Stimulated activated CD8-positive, alpha-beta memory T cell treated with anti-CD3 and anti-CD28 coated beads, Interleukin-7, amount 100 ng/mL, for 24 hours (primary cell): ENCODE measurements around the gene RGS1.
"Not testable (repeated sequence)": the region's sequence is repeated elsewhere in the genome, so short reads cannot be mapped to it uniquely, and the experiment has no call there.

Source experiments
- DNase-seq: peaks from one replicate; pipeline ENCODE4 v3.0.0-alpha.2; 2020; ENCODE audit warnings: low read depth

The RGS1 gene

GRCh38 chr1:192575499-192576189, at the start of gene RGS1:
Gene RGS1, plus strand, starts transcription at chr1:192575773. Its CDS starts 20 bp downstream, at chr1:192575793.
- no peak for DNase-seq

- no peak for DNase-seq
Observed at GRCh38 chr1:192527111-192527795, 48.3 kb upstream of the RGS1 start.

GRCh38 chr1:192527950-192528349, 47.6 kb upstream of the RGS1 start:
- DNase-seq = no peak

GRCh38 chr1:192529031-192529755, 46.4 kb upstream of the RGS1 start:
- DNase-seq = no peak

- DNase-seq = no peak
Observed at GRCh38 chr1:192529811-192530210, 45.8 kb upstream of the RGS1 start.

GRCh38 chr1:192530254-192530653, 45.3 kb upstream of the RGS1 start:
- DNase-seq = no peak

- DNase-seq = not testable (repeated sequence)
Observed at GRCh38 chr1:192531037-192531703, 44.4 kb upstream of the RGS1 start.

- DNase-seq = no peak
Observed at GRCh38 chr1:192534666-192535065, 40.9 kb upstream of the RGS1 start.

- no peak for DNase-seq
Observed at GRCh38 chr1:192535916-192536664, 39.5 kb upstream of the RGS1 start.

GRCh38 chr1:192538407-192539296, 36.9 kb upstream of the RGS1 start:
- no peak for DNase-seq

GRCh38 chr1:192539297-192540092, 36.1 kb upstream of the RGS1 start:
- DNase-seq = no peak

- no peak for DNase-seq
Observed at GRCh38 chr1:192543445-192543844, 32.1 kb upstream of the RGS1 start.

GRCh38 chr1:192545896-192546521, 29.6 kb upstream of the RGS1 start:
- no peak for DNase-seq

- DNase-seq = no peak
Observed at GRCh38 chr1:192546596-192547190, 28.9 kb upstream of the RGS1 start.

- DNase-seq = no peak
Observed at GRCh38 chr1:192547501-192547900, 28.1 kb upstream of the RGS1 start.

- no peak for DNase-seq
Observed at GRCh38 chr1:192549937-192550336, 25.6 kb upstream of the RGS1 start.

- no peak for DNase-seq
Observed at GRCh38 chr1:192550922-192551534, 24.5 kb upstream of the RGS1 start.

- no peak for DNase-seq
Observed at GRCh38 chr1:192552760-192553191, 22.8 kb upstream of the RGS1 start.
